ENCODE measurements around the gene KIAA2012. TPM values are rescaled to one million over a fixed set of nuclear protein-coding genes. Genes with fewer than 3 reads are reported as not detected.

Gene KIAA2012
- total and polyA plus RNA-seq, 2 donors (not counting 1 experiment from before 2014, with no cell fraction given), result not detected

DNA sequence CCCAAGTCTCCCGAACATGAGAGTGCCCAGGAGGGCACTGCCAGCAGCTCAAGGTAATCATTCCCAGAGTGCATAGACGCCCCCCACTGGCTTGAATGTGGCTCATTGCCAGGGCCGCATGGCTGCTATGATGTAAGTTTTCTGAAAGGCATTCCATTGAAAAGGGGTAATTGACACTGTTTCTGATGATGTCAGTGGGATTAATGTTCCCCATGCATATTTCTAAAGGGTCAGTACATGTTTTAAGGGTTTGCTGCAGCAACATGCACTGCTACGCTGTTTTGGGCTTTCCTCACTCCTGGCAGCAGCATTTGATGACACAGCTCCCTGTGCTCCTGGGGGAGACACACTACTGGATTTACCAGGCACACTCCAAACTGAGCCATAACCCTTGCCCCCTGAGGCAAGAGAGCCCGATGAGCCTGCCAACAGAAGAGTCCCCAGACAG lies 36.7 kb downstream of the KIAA2012 start:
- no peak overlapping the region for H3K4me2 ChIP-seq (replicated peaks; ENCODE audit: low read depth, low read length, poor library complexity, severe bottlenecking)
- H3K36me3 ChIP-seq (replicated peaks in 1 of 2; ENCODE audit: control extremely low read depth in 1 of 2, control insufficient read depth in 1 of 2, extremely low read depth in 1 of 2, insufficient read depth in 2 of 2, low read length in 1 of 2), result no peaks in the 10 kb centered on the region
- no peak overlapping the region for H3K27ac Mint-ChIP-seq
- H3K4me1 ChIP-seq (ENCODE audit: control insufficient read depth in 2 of 2, insufficient read depth in 2 of 2, low read length in 2 of 2), result no peaks in the 10 kb centered on the region
- no peaks in the 10 kb centered on the region for H3K4me1 Mint-ChIP-seq
- no peak overlapping the region for H3K4me3 Mint-ChIP-seq
- no peak overlapping the region for H3K9ac ChIP-seq (ENCODE audit: low read length)
- 92% methylated on average over 5 of the region's 5 CpGs for WGBS (ENCODE audit: insufficient coverage)
- no peak overlapping the region for H3K27ac ChIP-seq (ENCODE audit: low read length in 2 of 2)
- no peaks in the 10 kb centered on the region for H3K9me3 ChIP-seq (ENCODE audit: control extremely low read depth in 1 of 3, control insufficient read depth in 2 of 3, insufficient read depth in 1 of 3, low read length in 2 of 3)
- H4K20me1 ChIP-seq (ENCODE audit: control insufficient read depth, insufficient read depth, low read length, poor library complexity, severe bottlenecking), result no peaks in the 10 kb centered on the region
- H2AFZ ChIP-seq (ENCODE audit: insufficient read depth, low read depth, low read length, poor library complexity, severe bottlenecking), result no peak overlapping the region
- H3K79me2 ChIP-seq (ENCODE audit: control insufficient read depth, insufficient read depth, low read length), result no peaks in the 10 kb centered on the region
- DNase-seq (no peak), ATAC-seq (ENCODE audit: low read depth) (no peak)
- H3K27me3 ChIP-seq (replicated peaks in 1 of 4; ENCODE audit: control extremely low read depth in 1 of 4, control insufficient read depth in 3 of 4, insufficient read depth in 4 of 4, low read length in 3 of 4), result peaks cover 0 to 4% (median 0%) of the 10 kb centered on the region in 4 experiments
- H3K4me3 ChIP-seq (ENCODE audit: control extremely low read depth in 1 of 5, extremely low read depth in 1 of 5, insufficient read depth in 1 of 5, low read depth in 2 of 5, low read length in 4 of 5), result no peak overlapping the region
- H3K27me3 Mint-ChIP-seq, result peaks cover 15% of the 10 kb centered on the region
- CTCF ChIA-PET, result no interaction called here
- POLR2A ChIA-PET, result no interaction called here
- no peak for TF ChIP-seq EZH2 (IDR thresholded peaks at IDR 0.05; ENCODE audit: borderline replicate concordance, insufficient read depth, low read depth, low read length, poor library complexity, severe bottlenecking)
- TF ChIP-seq, protein P1, sequence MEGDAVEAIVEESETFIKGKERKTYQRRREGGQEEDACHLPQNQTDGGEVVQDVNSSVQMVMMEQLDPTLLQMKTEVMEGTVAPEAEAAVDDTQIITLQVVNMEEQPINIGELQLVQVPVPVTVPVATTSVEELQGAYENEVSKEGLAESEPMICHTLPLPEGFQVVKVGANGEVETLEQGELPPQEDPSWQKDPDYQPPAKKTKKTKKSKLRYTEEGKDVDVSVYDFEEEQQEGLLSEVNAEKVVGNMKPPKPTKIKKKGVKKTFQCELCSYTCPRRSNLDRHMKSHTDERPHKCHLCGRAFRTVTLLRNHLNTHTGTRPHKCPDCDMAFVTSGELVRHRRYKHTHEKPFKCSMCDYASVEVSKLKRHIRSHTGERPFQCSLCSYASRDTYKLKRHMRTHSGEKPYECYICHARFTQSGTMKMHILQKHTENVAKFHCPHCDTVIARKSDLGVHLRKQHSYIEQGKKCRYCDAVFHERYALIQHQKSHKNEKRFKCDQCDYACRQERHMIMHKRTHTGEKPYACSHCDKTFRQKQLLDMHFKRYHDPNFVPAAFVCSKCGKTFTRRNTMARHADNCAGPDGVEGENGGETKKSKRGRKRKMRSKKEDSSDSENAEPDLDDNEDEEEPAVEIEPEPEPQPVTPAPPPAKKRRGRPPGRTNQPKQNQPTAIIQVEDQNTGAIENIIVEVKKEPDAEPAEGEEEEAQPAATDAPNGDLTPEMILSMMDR (IDR thresholded peaks at IDR 0.05), result no peak
- intact Hi-C loops (cut with micrococcal nuclease), result no loop called here
- H3K9me3 Mint-ChIP-seq (ENCODE audit: insufficient read depth), result no peaks in the 10 kb centered on the region

DNA sequence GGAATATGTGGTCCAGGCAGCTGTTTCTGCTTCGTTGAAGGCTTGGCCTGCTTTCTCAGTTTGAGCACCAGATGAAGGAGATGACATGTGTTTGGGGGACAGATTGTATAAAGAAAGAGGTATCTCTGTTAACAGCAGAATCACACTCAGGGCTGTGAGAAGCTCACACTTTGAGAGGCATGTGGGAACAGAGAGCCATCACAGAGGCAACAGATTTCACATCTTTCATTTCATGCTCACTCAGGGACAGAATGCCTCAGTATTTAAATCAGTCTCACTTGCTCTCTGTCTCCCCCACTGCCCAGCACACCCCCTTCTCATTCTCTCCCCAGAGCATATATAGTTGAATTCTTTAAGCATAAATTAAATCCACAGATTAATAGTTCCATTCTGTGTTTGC lies 37.4 kb downstream of the KIAA2012 start:
- ATAC-seq (ENCODE audit: low read depth), result no peak
- Histone ChIP-seq H3K27me3 (replicated peaks in 1 of 4; ENCODE audit: control extremely low read depth in 1 of 4, control insufficient read depth in 3 of 4, insufficient read depth in 4 of 4, low read length in 3 of 4) (peaks cover 0 to 4% (median 0%) of the 10 kb centered on the region in 4 experiments), H3K4me2 (replicated peaks; ENCODE audit: low read depth, low read length, poor library complexity, severe bottlenecking) (no peak overlapping the region), H2AFZ (ENCODE audit: insufficient read depth, low read depth, low read length, poor library complexity, severe bottlenecking) (no peak overlapping the region), H3K27ac (ENCODE audit: low read length in 2 of 2) (no peak overlapping the region), H3K4me1 (ENCODE audit: control insufficient read depth in 2 of 2, insufficient read depth in 2 of 2, low read length in 2 of 2) (no peaks in the 10 kb centered on the region), H3K79me2 (ENCODE audit: control insufficient read depth, insufficient read depth, low read length) (no peaks in the 10 kb centered on the region), H3K9ac (ENCODE audit: low read length) (no peak overlapping the region), H4K20me1 (ENCODE audit: control insufficient read depth, insufficient read depth, low read length, poor library complexity, severe bottlenecking) (no peaks in the 10 kb centered on the region), H3K9me3 (ENCODE audit: control extremely low read depth in 1 of 3, control insufficient read depth in 2 of 3, insufficient read depth in 1 of 3, low read length in 2 of 3) (no peaks in the 10 kb centered on the region), H3K4me3 (ENCODE audit: control extremely low read depth in 1 of 5, extremely low read depth in 1 of 5, insufficient read depth in 1 of 5, low read depth in 2 of 5, low read length in 4 of 5) (no peak overlapping the region), H3K36me3 (replicated peaks in 1 of 2; ENCODE audit: control extremely low read depth in 1 of 2, control insufficient read depth in 1 of 2, extremely low read depth in 1 of 2, insufficient read depth in 2 of 2, low read length in 1 of 2) (no peaks in the 10 kb centered on the region)
- no CpG with 5 or more reads among the region's 1 CpG for WGBS (ENCODE audit: insufficient coverage)
- CTCF ChIA-PET, result no interaction called here
- intact Hi-C loops (cut with micrococcal nuclease), result no loop called here
- Mint-ChIP-seq H3K4me3 (no peak overlapping the region), H3K27ac (no peak overlapping the region), H3K27me3 (peaks cover 14% of the 10 kb centered on the region), H3K4me1 (no peaks in the 10 kb centered on the region), H3K9me3 (ENCODE audit: insufficient read depth) (no peaks in the 10 kb centered on the region)
- POLR2A ChIA-PET, result no interaction called here
- DNase-seq, result no peak
- no peak for TF ChIP-seq EZH2 (IDR thresholded peaks at IDR 0.05; ENCODE audit: borderline replicate concordance, insufficient read depth, low read depth, low read length, poor library complexity, severe bottlenecking)
- TF ChIP-seq, protein P1 (IDR thresholded peaks at IDR 0.05), result no peak

Data from B cell (primary cell).